Measurements from ENCODE around the gene RFFL.
"Not testable (repeated sequence)": the region's sequence is repeated elsewhere in the genome, so short reads cannot be mapped to it uniquely, and the experiment has no call there.

Gene RFFL

GRCh38 chr17:35006961-35007360, 56.5 kb downstream of the RFFL start:
- in situ Hi-C loops (cut with HindIII; ENCODE audit: low sequenced_read_pairs): no loop called here

- in situ Hi-C loops (cut with HindIII; ENCODE audit: low sequenced_read_pairs): no loop called here
Observed at GRCh38 chr17:35006345-35006744, 57.2 kb downstream of the RFFL start.

GRCh38 chr17:35003778-35004177, 59.7 kb downstream of the RFFL start:
- in situ Hi-C loops (cut with HindIII; ENCODE audit: low sequenced_read_pairs): no loop called here

GRCh38 chr17:35002876-35003551, 60.5 kb downstream of the RFFL start:
- in situ Hi-C loops (cut with HindIII; ENCODE audit: low sequenced_read_pairs): no loop called here

- in situ Hi-C loops (cut with HindIII; ENCODE audit: low sequenced_read_pairs): no loop called here
Observed at GRCh38 chr17:35001549-35001948, 62.0 kb downstream of the RFFL start.

GRCh38 chr17:35000965-35001364, 62.5 kb downstream of the RFFL start:
- in situ Hi-C loops (cut with HindIII; ENCODE audit: low sequenced_read_pairs): not testable (repeated sequence)

GRCh38 chr17:34999456-34999855, 64.1 kb downstream of the RFFL start:
- in situ Hi-C loops (cut with HindIII; ENCODE audit: low sequenced_read_pairs): no loop called here

- in situ Hi-C loops (cut with HindIII; ENCODE audit: low sequenced_read_pairs): no loop called here
Observed at GRCh38 chr17:34998205-34998604, 65.3 kb downstream of the RFFL start.

- in situ Hi-C loops (cut with HindIII; ENCODE audit: low sequenced_read_pairs): no loop called here
Observed at GRCh38 chr17:34997355-34997862, 66.1 kb downstream of the RFFL start.

- in situ Hi-C loops (cut with HindIII; ENCODE audit: low sequenced_read_pairs): no loop called here
Observed at GRCh38 chr17:34996422-34997285, 66.9 kb downstream of the RFFL start.

GRCh38 chr17:34993031-34993430, 70.5 kb downstream of the RFFL start:
- in situ Hi-C loops (cut with HindIII; ENCODE audit: low sequenced_read_pairs): no loop called here

GRCh38 chr17:34991606-34992005, 71.9 kb downstream of the RFFL start:
- in situ Hi-C loops (cut with HindIII; ENCODE audit: low sequenced_read_pairs): no loop called here

GRCh38 chr17:34990921-34991365, 72.6 kb downstream of the RFFL start:
- in situ Hi-C loops (cut with HindIII; ENCODE audit: low sequenced_read_pairs): no loop called here

- in situ Hi-C loops (cut with HindIII; ENCODE audit: low sequenced_read_pairs): no loop called here
Observed at GRCh38 chr17:34989473-34989872, 74.0 kb downstream of the RFFL start.

GRCh38 chr17:34988644-34989043, 74.9 kb downstream of the RFFL start:
- in situ Hi-C loops (cut with HindIII; ENCODE audit: low sequenced_read_pairs): no loop called here

GRCh38 chr17:34987232-34987631, 76.3 kb downstream of the RFFL start:
- in situ Hi-C loops (cut with HindIII; ENCODE audit: low sequenced_read_pairs): no loop called here

- in situ Hi-C loops (cut with HindIII; ENCODE audit: low sequenced_read_pairs): no loop called here
Observed at GRCh38 chr17:34981538-34982241, 81.8 kb downstream of the RFFL start.

GRCh38 chr17:34980681-34981537, 82.6 kb downstream of the RFFL start:
- in situ Hi-C loops (cut with HindIII; ENCODE audit: low sequenced_read_pairs): no loop called here

GRCh38 chr17:34980353-34980680, 83.2 kb downstream of the RFFL start, which contains the start of gene LIG3:
Gene LIG3 (plus strand): TSS chr17:34980512. CDS start chr17:34983006, 2,494 bp downstream.
- in situ Hi-C loops (cut with HindIII; ENCODE audit: low sequenced_read_pairs): no loop called here

- in situ Hi-C loops (cut with HindIII; ENCODE audit: low sequenced_read_pairs): no loop called here
Observed at GRCh38 chr17:34979650-34980352, 83.7 kb downstream of the RFFL start.
